Measurements from ENCODE around the gene ATP2C2.

GRCh38 chr16:84404324-84404723, 36.0 kb downstream of the ATP2C2 start:
- TF ChIP-seq POLR2A (IDR thresholded peaks at IDR 0.05) = no peak
- TF ChIP-seq, protein P1, sequence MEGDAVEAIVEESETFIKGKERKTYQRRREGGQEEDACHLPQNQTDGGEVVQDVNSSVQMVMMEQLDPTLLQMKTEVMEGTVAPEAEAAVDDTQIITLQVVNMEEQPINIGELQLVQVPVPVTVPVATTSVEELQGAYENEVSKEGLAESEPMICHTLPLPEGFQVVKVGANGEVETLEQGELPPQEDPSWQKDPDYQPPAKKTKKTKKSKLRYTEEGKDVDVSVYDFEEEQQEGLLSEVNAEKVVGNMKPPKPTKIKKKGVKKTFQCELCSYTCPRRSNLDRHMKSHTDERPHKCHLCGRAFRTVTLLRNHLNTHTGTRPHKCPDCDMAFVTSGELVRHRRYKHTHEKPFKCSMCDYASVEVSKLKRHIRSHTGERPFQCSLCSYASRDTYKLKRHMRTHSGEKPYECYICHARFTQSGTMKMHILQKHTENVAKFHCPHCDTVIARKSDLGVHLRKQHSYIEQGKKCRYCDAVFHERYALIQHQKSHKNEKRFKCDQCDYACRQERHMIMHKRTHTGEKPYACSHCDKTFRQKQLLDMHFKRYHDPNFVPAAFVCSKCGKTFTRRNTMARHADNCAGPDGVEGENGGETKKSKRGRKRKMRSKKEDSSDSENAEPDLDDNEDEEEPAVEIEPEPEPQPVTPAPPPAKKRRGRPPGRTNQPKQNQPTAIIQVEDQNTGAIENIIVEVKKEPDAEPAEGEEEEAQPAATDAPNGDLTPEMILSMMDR (IDR thresholded peaks at IDR 0.05) = no peak
